Left renal pelvis (tissue), 4 donors: ENCODE data around the gene PCBP2. TPM values are rescaled to one million over a fixed set of nuclear protein-coding genes. Genes with fewer than 3 reads are reported as not detected.
"Not testable (repeated sequence)": the region's sequence is repeated elsewhere in the genome, so short reads cannot be mapped to it uniquely, and the experiment has no call there.

Experiments
- DNase-seq, 4 donors: peaks; one replicate each; pipeline ENCODE4 v3.0.0-alpha.2; 2013; ENCODE audit warnings: low read depth in 4 of 4, low spot score in 3 of 4
- polyA plus RNA-seq, 4 donors: library from polyadenylated mRNA; unstranded; fragments of 120-200 nt; gene quantifications; one replicate each; pipeline ENCODE4 v1.2.1, GENCODE V29; 2013; ENCODE audit not compliant: insufficient read length in 4 of 4

PCBP2 gene
- 1,000 to 10,000 TPM in 3 of 4 donors, 100 to 1,000 TPM in 1; 796 to 1,179 (median 1,079) TPM for polyA plus RNA-seq

- DNase-seq: peak; percentile 95 to 99 (median 97)
Observed at GRCh38 chr12:53451661-53452158, at the start of gene PCBP2. Gene PCBP2 (plus strand): TSS chr12:53452102. CDS start chr12:53454801, 2,699 bp downstream.

GRCh38 chr12:53402351-53402750 lies 49.6 kb upstream of the PCBP2 start:
- not testable (repeated sequence) for DNase-seq

GRCh38 chr12:53402871-53403270 lies 49.0 kb upstream of the PCBP2 start:
- no peak for DNase-seq

GRCh38 chr12:53410951-53411350 lies 41.0 kb upstream of the PCBP2 start:
- no peak for DNase-seq

GRCh38 chr12:53413485-53414204 lies 38.3 kb upstream of the PCBP2 start:
- no peak for DNase-seq

- no peak for DNase-seq
Observed at GRCh38 chr12:53414756-53415417, 37.0 kb upstream of the PCBP2 start.

- not testable (repeated sequence) for DNase-seq
Observed at GRCh38 chr12:53415752-53416389, 36.0 kb upstream of the PCBP2 start.

GRCh38 chr12:53417291-53417816 lies 34.5 kb upstream of the PCBP2 start:
- DNase-seq: not testable (repeated sequence)

GRCh38 chr12:53418221-53418620 lies 33.7 kb upstream of the PCBP2 start:
- no peak for DNase-seq

- DNase-seq: no peak
Observed at GRCh38 chr12:53419756-53420155, 32.1 kb upstream of the PCBP2 start.

GRCh38 chr12:53422247-53422646 lies 29.7 kb upstream of the PCBP2 start:
- not testable (repeated sequence) for DNase-seq

- no peak for DNase-seq
Observed at GRCh38 chr12:53423597-53423996, 28.3 kb upstream of the PCBP2 start, which contains the start of gene AMHR2. Gene AMHR2 (plus strand): TSS chr12:53423855. CDS start chr12:53423935, 80 bp downstream.

GRCh38 chr12:53424626-53425514 lies 27.0 kb upstream of the PCBP2 start:
- no peak for DNase-seq

- DNase-seq: no peak
Observed at GRCh38 chr12:53425515-53426150, 26.3 kb upstream of the PCBP2 start.

- DNase-seq: no peak
Observed at GRCh38 chr12:53427905-53428594, 23.9 kb upstream of the PCBP2 start.

- DNase-seq: no peak
Observed at GRCh38 chr12:53428741-53429140, 23.2 kb upstream of the PCBP2 start.

- DNase-seq: no peak
Observed at GRCh38 chr12:53430116-53430515, 21.8 kb upstream of the PCBP2 start.

- DNase-seq: no peak
Observed at GRCh38 chr12:53431187-53431586, 20.7 kb upstream of the PCBP2 start.

- DNase-seq: not testable (repeated sequence)
Observed at GRCh38 chr12:53435326-53435725, 16.6 kb upstream of the PCBP2 start.
